ENCODE data around the gene HLCS. TPM values are rescaled to one million over a fixed set of nuclear protein-coding genes. Genes with fewer than 3 reads are reported as not detected.
A peak's percentile ranks its signal among the peaks of the same experiment; 100 is the strongest.

HLCS gene
- total RNA-seq, 1 experiment from 2014 or later: 12.7 TPM

DNA sequence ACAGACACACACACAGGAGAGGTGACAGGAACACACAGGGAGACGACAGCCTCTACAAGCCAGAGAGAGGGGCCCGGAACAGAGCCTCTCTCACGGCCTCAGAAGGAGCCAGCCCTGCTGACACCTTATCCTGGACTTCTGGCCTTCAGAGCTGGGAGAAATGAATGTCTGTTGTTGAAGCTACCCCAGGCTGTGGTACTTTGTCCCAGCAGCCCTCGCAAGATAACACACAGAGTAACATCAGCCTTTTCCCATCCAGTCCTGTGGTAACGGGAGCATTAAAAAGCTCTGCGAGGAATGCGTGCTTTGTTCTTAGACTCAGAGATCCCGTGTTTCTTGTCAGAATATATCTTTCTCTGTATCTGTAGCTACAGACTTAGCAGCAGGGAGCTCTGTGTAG lies 136.4 kb downstream of the HLCS start:
- Histone ChIP-seq H3K4ac (ENCODE audit: low read depth, low read length) (no peak overlapping the region), H2BK12ac (ENCODE audit: insufficient read length, low read depth, low read length) (no peak overlapping the region), H2BK15ac (ENCODE audit: low read depth, low read length) (no peak overlapping the region), H4K8ac (replicated peaks; ENCODE audit: insufficient read length, low read depth, low read length) (no peak overlapping the region), H3K27me3 (ENCODE audit: insufficient read depth, low read length) (no peaks in the 10 kb centered on the region), H3K9me3 (ENCODE audit: control insufficient read depth, low read depth, low read length) (no peaks in the 10 kb centered on the region), H3K4me1 (ENCODE audit: insufficient read depth, low read length) (no peaks in the 10 kb centered on the region), H2BK5ac (ENCODE audit: insufficient read length, low read length) (no peak overlapping the region), H4K5ac (ENCODE audit: insufficient read length, low read depth, low read length) (no peak overlapping the region), H2AK5ac (ENCODE audit: insufficient read length, low read length) (no peak overlapping the region), H3K23ac (ENCODE audit: insufficient read length, low read depth, low read length) (no peak overlapping the region), H3K14ac (ENCODE audit: insufficient read depth, low read length) (no peak overlapping the region), H3K4me2 (ENCODE audit: insufficient read depth, insufficient read length, low read length) (no peak overlapping the region), H3K79me1 (ENCODE audit: insufficient read depth, low read depth, low read length, poor library complexity, severe bottlenecking) (no peaks in the 10 kb centered on the region), H3T11ph (ENCODE audit: low read length) (no peak overlapping the region), H3K27ac (ENCODE audit: insufficient read length, low read depth, low read length) (no peak overlapping the region), H3K18ac (ENCODE audit: insufficient read length, low read depth, low read length) (no peak overlapping the region), H2AFZ (ENCODE audit: low read length) (no peak overlapping the region), H4K91ac (ENCODE audit: insufficient read length, low read depth, low read length) (peak overlapping the region; percentile 37), H3K9ac (ENCODE audit: extremely low read depth, insufficient read length, low read length) (no peak overlapping the region), H4K20me1 (ENCODE audit: control insufficient read depth, insufficient read depth, insufficient read length) (no peaks in the 10 kb centered on the region), H3K23me2 (ENCODE audit: insufficient read length, low read depth, low read length, poor library complexity, severe bottlenecking) (no peaks in the 10 kb centered on the region), H3K79me2 (ENCODE audit: insufficient read depth, low read length) (no peaks in the 10 kb centered on the region), H2BK20ac (ENCODE audit: low read depth, low read length, poor library complexity, severe bottlenecking) (no peak overlapping the region), H2BK120ac (ENCODE audit: low read depth, low read length, poor library complexity, severe bottlenecking) (no peak overlapping the region), H3K56ac (ENCODE audit: insufficient read length, low read depth, low read length) (no peak overlapping the region)
- 0 out of 4 replicates have a peak, but pooled peaks cover 0 to 4% of the 10 kb centered on the region in 2 experiments for H3K4me1 Mint-ChIP-seq
- no peaks in the 10 kb centered on the region for H3K36me3 Mint-ChIP-seq (ENCODE audit: insufficient read depth in 1 of 3, low read depth in 3 of 3)
- H3K27me3 Mint-ChIP-seq (ENCODE audit: low read depth): no peaks in the 10 kb centered on the region
- TF ChIP-seq, protein P1, sequence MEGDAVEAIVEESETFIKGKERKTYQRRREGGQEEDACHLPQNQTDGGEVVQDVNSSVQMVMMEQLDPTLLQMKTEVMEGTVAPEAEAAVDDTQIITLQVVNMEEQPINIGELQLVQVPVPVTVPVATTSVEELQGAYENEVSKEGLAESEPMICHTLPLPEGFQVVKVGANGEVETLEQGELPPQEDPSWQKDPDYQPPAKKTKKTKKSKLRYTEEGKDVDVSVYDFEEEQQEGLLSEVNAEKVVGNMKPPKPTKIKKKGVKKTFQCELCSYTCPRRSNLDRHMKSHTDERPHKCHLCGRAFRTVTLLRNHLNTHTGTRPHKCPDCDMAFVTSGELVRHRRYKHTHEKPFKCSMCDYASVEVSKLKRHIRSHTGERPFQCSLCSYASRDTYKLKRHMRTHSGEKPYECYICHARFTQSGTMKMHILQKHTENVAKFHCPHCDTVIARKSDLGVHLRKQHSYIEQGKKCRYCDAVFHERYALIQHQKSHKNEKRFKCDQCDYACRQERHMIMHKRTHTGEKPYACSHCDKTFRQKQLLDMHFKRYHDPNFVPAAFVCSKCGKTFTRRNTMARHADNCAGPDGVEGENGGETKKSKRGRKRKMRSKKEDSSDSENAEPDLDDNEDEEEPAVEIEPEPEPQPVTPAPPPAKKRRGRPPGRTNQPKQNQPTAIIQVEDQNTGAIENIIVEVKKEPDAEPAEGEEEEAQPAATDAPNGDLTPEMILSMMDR (conservative IDR thresholded peaks at IDR 0.05): no peak
- H3K27ac Mint-ChIP-seq: peak overlapping the region in 1 of 3 experiments; percentile 6; a peak in 1 of 7 replicates
- DNase-seq: no peak
- H3K9me3 Mint-ChIP-seq: no peaks in the 10 kb centered on the region
- H3K4me3 Mint-ChIP-seq: no peak overlapping the region
- WGBS (ENCODE audit: extremely low coverage, insufficient read length, low lambda C conversion rate): no CpG with 5 or more reads among the region's 8 CpGs

Data from H9 (cell line).